SK-N-SH (cell line): ENCODE results near the gene APPL1. TPM values are rescaled to one million over a fixed set of nuclear protein-coding genes. Genes with fewer than 3 reads are reported as not detected.
A peak's percentile ranks its signal among the peaks of the same experiment; 100 is the strongest.

Experiments used
- CTCF ChIA-PET: fragments of 300-600, 350-600 bp; formaldehyde crosslinking; extraction: SDS; loops from one replicate; lab custom pipeline; 2021; lab: Yijun Ruan, JAX
- POLR2A ChIA-PET: fragments of 350-600 bp; sonication (Branson Sonifier 250); formaldehyde crosslinking; extraction: SDS; loops from one replicate; lab custom pipeline; 2020; ENCODE audit warnings: antibody characterized with exemption, inconsistent platforms; lab: Yijun Ruan, JAX
- DNase-seq: peaks from one replicate; pipeline ENCODE4 v3.0.0; 2012
- H2AFZ ChIP-seq: fragments of 200-600 bp; sonication (generic); 2 replicates; pipeline ENCODE4 v1.8.1; 2016; ENCODE audit warnings: antibody characterized with exemption, mild to moderate bottlenecking, low read depth
- H3F3A ChIP-seq: fragments of 200-600 bp; sonication (generic); replicated peaks from 2 replicates; pipeline ENCODE3; 2016; ENCODE audit warnings: antibody characterized with exemption, mild to moderate bottlenecking; ENCODE audit not compliant: insufficient read depth
- H3K27ac ChIP-seq, 2 experiments: fragments of 200-500 bp in 1 of 2; fragments of 200-600 bp in 1 of 2; sonication (Bioruptor generic) in 1 of 2; sonication (generic), shearing (Covaris generic) in 1 of 2; 2 replicates each; pipeline versions ENCODE4 v1.5.1 to v1.6.1; 2014 to 2016; ENCODE audit warnings: low read depth in 2 of 2, inconsistent platforms in 1 of 2, low read length in 1 of 2, mild to moderate bottlenecking in 1 of 2, mixed read lengths in 1 of 2
- H3K27me3 ChIP-seq: fragments of 200-600 bp; sonication (generic), shearing (Covaris generic); 2 replicates; pipeline ENCODE4 v1.6.1; 2016; ENCODE audit warnings: mixed run types; ENCODE audit not compliant: insufficient read depth
- H3K36me3 ChIP-seq, 2 experiments: fragments of 200-500 bp in 1 of 2; fragments of 200-600 bp in 1 of 2; sonication (Bioruptor generic) in 1 of 2; sonication (generic) in 1 of 2; replicated peaks in 1 of 2; 2 replicates each; pipeline versions ENCODE3 to v1.5.1; 2014 to 2016; ENCODE audit warnings: low read length in 1 of 2, mild to moderate bottlenecking in 1 of 2; ENCODE audit not compliant: insufficient read depth in 2 of 2, control insufficient read depth in 1 of 2
- H3K4me1 ChIP-seq, 2 experiments: fragments of 200-500 bp in 1 of 2; fragments of 200-600 bp in 1 of 2; sonication (Bioruptor generic) in 1 of 2; sonication (generic), shearing (Covaris generic) in 1 of 2; 2 replicates each; pipeline versions ENCODE4 v1.5.1 to v1.6.1; 2014 to 2016; ENCODE audit warnings: low read depth in 1 of 2, low read length in 1 of 2, mixed run types in 1 of 2; ENCODE audit not compliant: insufficient read depth in 2 of 2, control insufficient read depth in 1 of 2
- H3K4me2 ChIP-seq: fragments of 200-600 bp; sonication (generic), shearing (Covaris generic); 2 replicates; pipeline ENCODE4 v1.6.1; 2017; ENCODE audit warnings: mixed run types
- H3K4me3 ChIP-seq, 2 experiments: fragments of 200-500 bp in 1 of 2; fragments of 200-600 bp in 1 of 2; sonication (Bioruptor generic) in 1 of 2; sonication (generic), shearing (Covaris generic) in 1 of 2; 2 replicates each; pipeline versions ENCODE4 v1.5.1 to v1.8.1; 2014 to 2016; ENCODE audit warnings: low read depth in 2 of 2, inconsistent platforms in 1 of 2, low read length in 1 of 2, mild to moderate bottlenecking in 1 of 2, mixed read lengths in 1 of 2, moderate library complexity in 1 of 2
- H3K79me2 ChIP-seq: fragments of 200-600 bp; sonication (generic); 2 replicates; pipeline ENCODE4 v1.8.1; 2017; ENCODE audit warnings: mild to moderate bottlenecking; ENCODE audit not compliant: insufficient read depth
- H3K9ac ChIP-seq: fragments of 200-600 bp; sonication (generic); 2 replicates; pipeline ENCODE4 v1.6.1; 2017; ENCODE audit warnings: mixed run types
- H3K9me2 ChIP-seq: fragments of 200-600 bp; sonication (generic); 2 replicates; pipeline ENCODE4 v1.6.1; 2017; ENCODE audit warnings: mixed run types
- H3K9me3 ChIP-seq: fragments of 200-600 bp; sonication (generic); 2 replicates; pipeline ENCODE4 v1.6.1; 2017; ENCODE audit warnings: mixed run types, mild to moderate bottlenecking, moderate library complexity
- H4K20me1 ChIP-seq: fragments of 200-600 bp; sonication (generic); 2 replicates; pipeline ENCODE4 v1.6.1; 2017; ENCODE audit warnings: mild to moderate bottlenecking, mixed run types; ENCODE audit not compliant: insufficient read depth
- CHD2 ChIP-seq: fragments of 150-350 bp; IDR thresholded peaks from 2 replicates; pipeline ENCODE4 v1.6.1; 2018; ENCODE audit warnings: low read length; ENCODE audit not compliant: partially characterized antibody
- EP300 ChIP-seq, 2 experiments: IDR thresholded peaks; 2 replicates each; pipeline versions ENCODE4 v1.4.0 to v1.6.1; 2012; ENCODE audit warnings: borderline replicate concordance in 1 of 2, low read depth in 1 of 2, low read length in 1 of 2
- EZH2phosphoT487 ChIP-seq: fragments of 200-600 bp; sonication (generic); IDR thresholded peaks from 2 replicates; pipeline ENCODE4 v1.6.1; 2017; ENCODE audit warnings: low read depth, mixed run types, mild to moderate bottlenecking, antibody characterized with exemption, moderate library complexity, borderline replicate concordance
- FOSL2 ChIP-seq: IDR thresholded peaks from 2 replicates; pipeline ENCODE4 v1.4.0; 2012; ENCODE audit warnings: low read depth, mild to moderate bottlenecking, moderate library complexity, borderline replicate concordance
- FOXJ3 ChIP-seq: sonication (generic); formaldehyde crosslinking; IDR thresholded peaks from 2 replicates; pipeline ENCODE4 v1.5.1; 2020; ENCODE audit warnings: mild to moderate bottlenecking, missing genetic modification reagents
- GABPA ChIP-seq: IDR thresholded peaks from 2 replicates; pipeline ENCODE4 v1.4.0; 2012; ENCODE audit warnings: low read depth, mild to moderate bottlenecking
- GATA2 ChIP-seq: sonication (generic); formaldehyde crosslinking; IDR thresholded peaks from 2 replicates; pipeline ENCODE4 v1.5.0; 2020; ENCODE audit warnings: mild to moderate bottlenecking, missing genetic modification reagents
- JUND ChIP-seq: IDR thresholded peaks from 2 replicates; pipeline ENCODE4 v1.4.0; 2012
- MEF2A ChIP-seq: IDR thresholded peaks from 2 replicates; pipeline ENCODE4 v1.4.0; 2012; ENCODE audit warnings: low read depth, borderline replicate concordance
- MXI1 ChIP-seq: IDR thresholded peaks from 2 replicates; pipeline ENCODE4 v1.6.1; 2012; ENCODE audit warnings: mild to moderate bottlenecking, low read depth, low read length, improper control_type of control experiment
- NRF1 ChIP-seq: IDR thresholded peaks from 2 replicates; pipeline ENCODE4 v1.6.1; 2012; ENCODE audit warnings: low read depth, mild to moderate bottlenecking, low read length
- POLR2AphosphoS5 ChIP-seq: IDR thresholded peaks from 2 replicates; pipeline ENCODE4 v1.6.1; 2012; ENCODE audit warnings: low read depth, low read length
- RCOR1 ChIP-seq: fragments of 150-350 bp; IDR thresholded peaks from 2 replicates; pipeline ENCODE4 v1.6.1; 2017; ENCODE audit warnings: antibody characterized with exemption, low read length
- RXRA ChIP-seq: IDR thresholded peaks from 2 replicates; pipeline ENCODE4 v1.4.0; 2012; ENCODE audit warnings: low read depth, mild to moderate bottlenecking, borderline replicate concordance
- SMC3 ChIP-seq: IDR thresholded peaks from 2 replicates; pipeline ENCODE4 v1.6.1; 2012; ENCODE audit warnings: low read depth, low read length, improper control_type of control experiment
- TEAD4 ChIP-seq: IDR thresholded peaks from 2 replicates; pipeline ENCODE4 v1.4.0; 2012; ENCODE audit warnings: mild to moderate bottlenecking, borderline replicate concordance; ENCODE audit not compliant: insufficient read depth
- WGBS: methylation state at CpG from one replicate; pipeline ENCODE4 v1.1.6; 2017; ENCODE audit warnings: low lambda C conversion rate; 5-methylcytosine and 5-hydroxymethylcytosine counted together
- polyA plus RNA-seq, 3 experiments: library from polyadenylated mRNA; depleted of rRNA; stranded (reverse); fragments of >200 nt; gene quantifications; 2 replicates each; pipeline ENCODE4 v1.2.3, GENCODE V29; 2012
- TF ChIP-seq, protein P1 (sequence below): fragments of 150-350 bp; IDR thresholded peaks from 2 replicates; pipeline ENCODE4 v1.6.1; 2016; ENCODE audit warnings: mild to moderate bottlenecking, low read depth, low read length
- TF ChIP-seq, protein P2 (sequence below): IDR thresholded peaks from 2 replicates; pipeline ENCODE4 v1.4.0; 2012; ENCODE audit warnings: low read depth
- TF ChIP-seq, protein P3 (sequence below): fragments of 200-600 bp; sonication (generic); IDR thresholded peaks from 2 replicates; pipeline ENCODE4 v1.6.1; 2017; ENCODE audit warnings: antibody characterized with exemption, mild to moderate bottlenecking, moderate library complexity

APPL1 gene
- polyA plus RNA-seq, 1 of the 3 experiments (the other 2 are of a cell fraction), result 6.9 TPM

DNA sequence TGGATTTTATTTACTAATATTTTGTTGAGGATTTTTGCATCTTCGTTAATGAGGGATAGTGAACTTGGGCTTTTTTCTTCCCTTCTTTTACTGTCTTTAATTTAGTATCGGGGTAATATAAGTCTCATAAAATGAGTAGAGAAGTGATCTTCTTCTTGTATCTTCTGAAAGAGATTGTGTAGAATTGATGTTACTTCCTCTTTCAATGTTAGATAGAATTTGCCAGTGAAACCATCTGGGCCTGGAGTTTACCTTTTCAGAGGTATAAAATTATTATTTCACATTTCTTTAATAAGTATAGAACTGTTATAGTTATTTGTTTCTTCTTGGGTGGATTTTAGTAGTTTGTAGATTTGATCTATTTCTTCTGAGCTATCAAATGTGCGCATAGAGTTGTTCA lies 35.5 kb upstream of the APPL1 start:
- WGBS, result 89% methylated on average over 3 of the region's 3 CpGs
- no peaks in the 10 kb centered on the region for H3K27me3 ChIP-seq
- H3K36me3 ChIP-seq, result no peaks in the 10 kb centered on the region
- H4K20me1 ChIP-seq, result no peaks in the 10 kb centered on the region
- H3K9ac ChIP-seq, result no peak overlapping the region
- CTCF ChIA-PET, result interaction anchor here (0.6 to 1.3 kb wide), 2 partner anchors 22 to 670 kb away, joined by 4 to 5 read pairs; no protein-coding TSS in a partner anchor
- no peak overlapping the region for H3K4me3 ChIP-seq
- H3K4me1 ChIP-seq, result no peaks in the 10 kb centered on the region
- no peaks in the 10 kb centered on the region for H3K9me3 ChIP-seq
- no peaks in the 10 kb centered on the region for H3K79me2 ChIP-seq
- H3F3A ChIP-seq, result no peaks in the 10 kb centered on the region
- no peak overlapping the region for H3K4me2 ChIP-seq
- POLR2A ChIA-PET, result no interaction called here
- TF ChIP-seq SMC3 (no peak), FOSL2 (no peak), NRF1 (no peak), EP300 (IDR thresholded peaks at IDR 0.05; ENCODE audit: borderline replicate concordance in 1 of 2, low read depth in 1 of 2, low read length in 1 of 2) (no peak), TEAD4 (no peak), RCOR1 (no peak), POLR2AphosphoS5 (no peak), EZH2phosphoT487 (no peak), MEF2A (no peak), CHD2 (no peak), JUND (no peak), MXI1 (no peak), RXRA (no peak), GABPA (no peak)
- TF ChIP-seq, protein P1, sequence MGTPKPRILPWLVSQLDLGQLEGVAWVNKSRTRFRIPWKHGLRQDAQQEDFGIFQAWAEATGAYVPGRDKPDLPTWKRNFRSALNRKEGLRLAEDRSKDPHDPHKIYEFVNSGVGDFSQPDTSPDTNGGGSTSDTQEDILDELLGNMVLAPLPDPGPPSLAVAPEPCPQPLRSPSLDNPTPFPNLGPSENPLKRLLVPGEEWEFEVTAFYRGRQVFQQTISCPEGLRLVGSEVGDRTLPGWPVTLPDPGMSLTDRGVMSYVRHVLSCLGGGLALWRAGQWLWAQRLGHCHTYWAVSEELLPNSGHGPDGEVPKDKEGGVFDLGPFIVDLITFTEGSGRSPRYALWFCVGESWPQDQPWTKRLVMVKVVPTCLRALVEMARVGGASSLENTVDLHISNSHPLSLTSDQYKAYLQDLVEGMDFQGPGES, result no peak
- TF ChIP-seq, protein P2, sequence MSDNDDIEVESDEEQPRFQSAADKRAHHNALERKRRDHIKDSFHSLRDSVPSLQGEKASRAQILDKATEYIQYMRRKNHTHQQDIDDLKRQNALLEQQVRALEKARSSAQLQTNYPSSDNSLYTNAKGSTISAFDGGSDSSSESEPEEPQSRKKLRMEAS, result no peak
- H3K9me2 ChIP-seq, result no peaks in the 10 kb centered on the region
- H3K27ac ChIP-seq, result no peak overlapping the region
- no peak overlapping the region for H2AFZ ChIP-seq
- DNase-seq, result no peak

DNA sequence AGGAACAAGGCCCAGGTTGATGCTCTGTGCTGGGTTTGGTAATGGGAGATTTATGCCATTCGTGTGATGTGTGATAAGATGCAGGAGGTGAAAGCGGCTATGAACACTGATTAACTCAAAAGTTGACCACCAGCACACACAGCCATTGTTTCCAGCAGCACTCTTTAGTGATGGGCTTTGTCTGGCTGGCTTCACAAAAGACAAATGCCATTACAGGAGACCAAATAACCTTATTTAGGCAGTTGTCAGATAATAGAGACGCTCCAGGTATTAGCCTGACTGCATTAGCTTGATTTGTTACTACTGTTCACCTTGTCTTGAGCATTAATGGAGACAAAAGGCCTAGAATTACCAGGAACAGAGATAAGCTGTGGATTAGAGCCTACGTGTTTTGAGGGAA lies 32.9 kb upstream of the APPL1 start:
- Histone ChIP-seq H3F3A (no peaks in the 10 kb centered on the region), H3K36me3 (no peaks in the 10 kb centered on the region), H3K9me3 (peaks cover 4% of the 10 kb centered on the region; the same call in 1 of the 2 replicates), H3K9me2 (no peaks in the 10 kb centered on the region), H3K4me1 (no peaks in the 10 kb centered on the region), H4K20me1 (no peaks in the 10 kb centered on the region), H3K27ac (0 out of 4 replicates have a peak overlapping the region, but pooled peaks of 1 of the 2 experiments have one; percentile 5), H3K79me2 (no peaks in the 10 kb centered on the region), H2AFZ (no peak overlapping the region), H3K4me2 (no peak overlapping the region), H3K4me3 (no peak overlapping the region), H3K9ac (no peak overlapping the region), H3K27me3 (no peaks in the 10 kb centered on the region)
- POLR2A ChIA-PET, result no interaction called here
- TF ChIP-seq FOXJ3 (CRISPR knock-in tag), result no peak
- TF ChIP-seq, protein P3, sequence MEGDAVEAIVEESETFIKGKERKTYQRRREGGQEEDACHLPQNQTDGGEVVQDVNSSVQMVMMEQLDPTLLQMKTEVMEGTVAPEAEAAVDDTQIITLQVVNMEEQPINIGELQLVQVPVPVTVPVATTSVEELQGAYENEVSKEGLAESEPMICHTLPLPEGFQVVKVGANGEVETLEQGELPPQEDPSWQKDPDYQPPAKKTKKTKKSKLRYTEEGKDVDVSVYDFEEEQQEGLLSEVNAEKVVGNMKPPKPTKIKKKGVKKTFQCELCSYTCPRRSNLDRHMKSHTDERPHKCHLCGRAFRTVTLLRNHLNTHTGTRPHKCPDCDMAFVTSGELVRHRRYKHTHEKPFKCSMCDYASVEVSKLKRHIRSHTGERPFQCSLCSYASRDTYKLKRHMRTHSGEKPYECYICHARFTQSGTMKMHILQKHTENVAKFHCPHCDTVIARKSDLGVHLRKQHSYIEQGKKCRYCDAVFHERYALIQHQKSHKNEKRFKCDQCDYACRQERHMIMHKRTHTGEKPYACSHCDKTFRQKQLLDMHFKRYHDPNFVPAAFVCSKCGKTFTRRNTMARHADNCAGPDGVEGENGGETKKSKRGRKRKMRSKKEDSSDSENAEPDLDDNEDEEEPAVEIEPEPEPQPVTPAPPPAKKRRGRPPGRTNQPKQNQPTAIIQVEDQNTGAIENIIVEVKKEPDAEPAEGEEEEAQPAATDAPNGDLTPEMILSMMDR, result no peak
- no peak for TF ChIP-seq EZH2phosphoT487
- no peak for TF ChIP-seq GATA2 (CRISPR knock-in tag)
- WGBS, result 75% methylated on average over 4 of the region's 4 CpGs
- peak; percentile 20 for DNase-seq
- CTCF ChIA-PET, result interaction anchor here (1.0 to 1.8 kb wide), 5 partner anchors 15 to 33 kb away, joined by 3 to 6 read pairs (median 4); partner anchors contain the start of gene APPL1
